GM12891 (cell line): Measurements from ENCODE around the gene SULT6B1.

ENCODE experiments used
- PAX5 ChIP-seq: IDR thresholded peaks from 2 replicates; pipeline ENCODE4 v1.6.1; 2011; ENCODE audit warnings: low read length, moderate library complexity, mild to moderate bottlenecking; ENCODE audit not compliant: insufficient read depth, severe bottlenecking
- POLR2A ChIP-seq: IDR thresholded peaks from 2 replicates; pipeline ENCODE4 v1.6.1; 2011; ENCODE audit warnings: low read depth, low read length, control low read depth
- POLR2AphosphoS5 ChIP-seq: IDR thresholded peaks from 2 replicates; pipeline ENCODE4 v1.6.1; 2011; ENCODE audit warnings: low read depth, low read length, control low read depth
- TAF1 ChIP-seq: IDR thresholded peaks from 2 replicates; pipeline ENCODE4 v1.6.1; 2011; ENCODE audit warnings: low read depth, low read length, control low read depth

DNA sequence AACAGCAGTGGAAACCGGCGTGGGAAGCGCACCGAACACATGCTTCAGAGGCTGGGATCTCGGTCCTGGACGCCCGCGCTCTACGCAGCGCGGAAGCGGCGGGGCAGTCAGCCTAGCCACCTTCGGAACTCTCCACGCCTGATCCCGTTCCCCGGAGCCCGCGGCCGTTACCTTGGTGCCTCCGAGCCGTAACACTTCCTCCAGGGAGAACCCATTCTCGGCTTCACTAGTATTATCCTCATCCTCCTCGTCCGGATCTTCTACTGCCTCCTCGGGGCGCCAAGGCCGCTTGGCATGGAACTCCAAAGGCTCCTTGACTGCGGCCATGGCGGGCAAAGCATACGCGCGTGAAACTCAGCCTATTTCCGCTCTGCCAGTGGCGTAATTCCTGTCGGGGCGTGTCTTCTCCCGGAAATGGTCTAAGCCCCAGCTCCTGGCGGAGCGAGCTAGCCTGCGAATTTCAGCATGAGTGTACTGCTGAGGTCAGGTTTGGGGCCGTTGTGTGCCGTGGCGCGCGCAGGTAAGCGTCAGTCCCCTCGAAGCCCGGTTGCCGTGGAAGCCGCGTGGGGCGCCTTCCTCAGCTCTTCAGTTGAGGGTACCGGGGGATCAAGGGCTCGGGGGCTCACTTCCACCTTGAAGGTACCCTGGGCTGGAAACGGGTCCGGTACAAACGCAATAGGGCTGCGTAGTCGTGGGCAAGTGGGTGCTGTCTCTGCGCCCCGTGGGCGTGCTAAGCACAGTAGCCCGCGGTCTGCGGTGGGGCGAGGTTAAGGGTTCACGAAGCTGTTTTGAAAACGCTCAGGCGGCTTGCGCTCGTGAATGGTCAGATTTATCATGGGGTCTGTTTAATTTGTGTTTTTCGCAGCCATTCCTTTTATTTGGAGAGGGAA, 43.0 kb upstream of the SULT6B1 start, which contains the start of the genes CEBPZ and NDUFAF7:
- TF ChIP-seq TAF1 (peak; percentile 78), POLR2A (peak; percentile 90), POLR2AphosphoS5 (peak; percentile 87), PAX5 (no peak)
